HG03064 (cell line): ENCODE results near the gene MAP10.

Source experiments
- ATAC-seq: cut with Tn5 transposase; IDR thresholded peaks from one replicate; pipeline ENCODE4 v1.9.1; 2021; ENCODE audit warnings: low read depth; ENCODE audit not compliant: unreplicated experiment

The MAP10 gene

DNA sequence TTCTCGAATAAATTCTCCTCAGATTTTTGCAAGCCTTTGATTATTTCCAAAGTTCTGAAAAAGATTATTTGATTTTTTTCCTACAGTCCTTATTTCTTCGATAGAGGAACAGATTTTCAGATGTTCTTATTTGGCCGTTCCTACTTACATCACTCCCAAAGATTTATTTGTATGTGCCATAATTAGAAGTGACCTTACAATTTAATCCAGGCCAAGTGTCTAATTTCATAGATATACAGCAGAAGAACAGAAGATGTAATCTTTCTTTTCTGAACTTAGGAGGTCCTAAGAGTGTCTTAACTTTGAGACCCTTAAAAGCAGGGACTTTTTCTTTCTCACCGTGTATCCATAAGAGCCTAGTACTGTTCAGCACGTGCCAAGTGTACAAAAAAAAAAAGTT, 46.3 kb downstream of the MAP10 start:
- no peak for ATAC-seq

DNA sequence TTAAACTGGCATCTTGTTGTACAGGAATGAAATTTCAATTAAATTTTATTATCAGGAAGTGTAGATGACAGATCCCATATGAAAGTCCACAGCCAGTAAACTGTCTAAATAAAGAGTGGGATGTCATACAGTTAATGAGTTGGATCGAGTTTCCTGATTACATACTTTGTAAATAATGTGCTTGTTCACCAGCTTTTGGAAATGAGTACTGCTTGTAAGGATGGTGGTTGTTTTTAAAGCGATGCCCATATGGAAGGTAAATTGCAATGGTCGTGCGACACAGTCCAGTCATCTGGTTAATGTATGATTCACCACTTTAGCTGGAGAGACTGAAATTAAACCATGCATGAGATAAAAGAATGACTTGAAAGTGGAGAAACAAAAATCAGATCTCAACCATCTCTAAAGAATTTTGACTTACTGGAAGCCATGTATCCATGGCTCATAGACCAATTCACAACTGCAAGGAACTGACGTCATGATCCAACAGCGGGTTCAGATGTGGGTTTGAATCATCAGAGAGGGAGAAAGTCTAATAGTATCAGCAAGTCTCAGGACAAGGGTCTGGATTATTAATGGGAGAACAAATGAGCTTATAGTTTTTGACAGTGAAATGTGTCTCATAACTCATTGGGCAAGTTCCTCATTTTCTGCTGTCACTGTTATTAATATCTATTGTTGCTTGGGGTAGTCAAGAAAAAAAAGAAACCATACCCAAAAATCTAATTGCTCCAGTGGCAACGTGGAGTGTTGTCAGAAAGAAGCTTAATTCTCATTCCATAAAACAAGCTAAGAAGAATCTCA, 49.0 kb downstream of the MAP10 start:
- ATAC-seq = no peak

DNA sequence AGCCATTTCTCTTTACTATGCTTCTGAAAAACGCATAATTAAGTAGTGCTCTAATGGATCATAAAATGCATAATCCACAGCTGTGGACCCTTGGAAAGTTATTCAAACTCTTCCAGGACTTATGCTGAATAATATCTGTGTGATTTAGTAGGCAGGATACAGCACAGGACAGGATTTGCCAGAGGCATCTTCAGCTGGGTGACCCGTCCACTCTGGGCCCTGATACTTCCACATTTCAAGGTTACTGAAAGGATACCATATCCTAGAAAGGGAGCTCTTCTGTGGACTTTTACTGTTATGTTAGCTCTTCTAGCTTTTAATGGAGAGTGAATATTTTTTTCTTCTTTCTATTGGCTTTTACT, 49.6 kb downstream of the MAP10 start:
- ATAC-seq = no peak

DNA sequence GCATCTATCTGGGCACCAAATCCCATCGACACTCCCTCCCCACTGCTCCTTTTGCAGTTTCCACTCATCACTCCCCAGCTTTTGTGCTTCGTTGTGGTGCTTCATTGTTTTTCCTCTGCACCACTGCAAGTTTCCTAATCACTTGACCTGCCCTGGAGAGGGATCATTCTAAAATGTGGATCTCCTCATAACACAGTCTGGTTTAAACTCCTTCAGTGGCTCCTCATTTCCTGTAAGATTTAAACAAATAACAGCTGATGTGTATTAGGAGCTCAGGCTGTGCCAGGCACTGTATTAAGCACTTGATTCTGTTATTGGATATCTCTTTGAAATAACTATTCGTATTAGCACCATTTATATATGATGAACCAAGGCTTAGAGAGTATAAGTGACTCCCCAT, 51.3 kb downstream of the MAP10 start:
- ATAC-seq = no peak
